ENCODE measurements around the gene NET1.

DNA sequence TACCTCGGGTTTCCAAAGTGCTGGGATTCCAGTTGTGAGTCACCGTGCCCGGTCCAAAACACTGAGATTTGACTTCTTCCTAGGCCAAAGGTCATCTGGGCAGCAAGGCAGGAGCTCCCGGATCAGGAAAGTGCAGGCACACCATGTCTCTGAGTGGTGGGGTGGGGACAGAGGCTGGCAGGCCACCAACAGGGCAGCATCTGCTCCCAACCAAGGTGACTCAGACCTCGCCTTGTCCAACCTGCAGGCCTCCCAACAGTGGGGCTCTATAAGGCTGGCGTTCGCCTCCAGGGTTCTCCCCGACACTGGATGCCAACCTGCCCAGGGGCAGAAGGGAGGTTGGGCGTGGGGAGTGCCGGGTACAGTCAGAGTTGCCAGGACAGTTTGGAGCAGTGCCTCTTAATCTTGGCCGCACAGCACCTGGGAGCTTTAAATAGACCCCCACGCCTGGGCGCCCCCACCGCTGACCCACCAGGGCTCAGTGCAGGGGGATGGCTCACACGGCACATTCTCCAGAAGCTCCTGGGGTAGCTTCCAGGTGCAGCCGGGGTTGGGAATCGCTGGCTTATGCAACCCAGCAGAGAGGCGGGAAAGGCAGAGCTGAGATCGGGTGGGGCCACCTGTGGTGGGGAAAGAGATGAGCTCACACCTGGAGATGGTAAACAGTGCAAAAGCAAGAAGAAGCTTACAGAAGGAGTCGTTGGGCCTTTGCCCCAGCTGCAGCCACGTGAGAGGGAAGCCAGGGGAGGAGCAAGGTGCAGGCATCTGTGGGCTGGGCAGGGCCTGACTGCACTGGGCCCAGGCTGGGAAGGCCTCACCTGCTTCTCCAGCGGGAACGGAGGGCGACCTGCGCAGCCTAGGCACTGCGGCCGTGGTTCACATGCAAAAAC lies 76.2 kb downstream of the NET1 start:
- TF ChIP-seq, protein P1, sequence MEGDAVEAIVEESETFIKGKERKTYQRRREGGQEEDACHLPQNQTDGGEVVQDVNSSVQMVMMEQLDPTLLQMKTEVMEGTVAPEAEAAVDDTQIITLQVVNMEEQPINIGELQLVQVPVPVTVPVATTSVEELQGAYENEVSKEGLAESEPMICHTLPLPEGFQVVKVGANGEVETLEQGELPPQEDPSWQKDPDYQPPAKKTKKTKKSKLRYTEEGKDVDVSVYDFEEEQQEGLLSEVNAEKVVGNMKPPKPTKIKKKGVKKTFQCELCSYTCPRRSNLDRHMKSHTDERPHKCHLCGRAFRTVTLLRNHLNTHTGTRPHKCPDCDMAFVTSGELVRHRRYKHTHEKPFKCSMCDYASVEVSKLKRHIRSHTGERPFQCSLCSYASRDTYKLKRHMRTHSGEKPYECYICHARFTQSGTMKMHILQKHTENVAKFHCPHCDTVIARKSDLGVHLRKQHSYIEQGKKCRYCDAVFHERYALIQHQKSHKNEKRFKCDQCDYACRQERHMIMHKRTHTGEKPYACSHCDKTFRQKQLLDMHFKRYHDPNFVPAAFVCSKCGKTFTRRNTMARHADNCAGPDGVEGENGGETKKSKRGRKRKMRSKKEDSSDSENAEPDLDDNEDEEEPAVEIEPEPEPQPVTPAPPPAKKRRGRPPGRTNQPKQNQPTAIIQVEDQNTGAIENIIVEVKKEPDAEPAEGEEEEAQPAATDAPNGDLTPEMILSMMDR (IDR thresholded peaks at IDR 0.05): peak in 2 of 5 experiments; percentile 30 to 31
- TF ChIP-seq POLR2A (IDR thresholded peaks at IDR 0.05) (peak; percentile 82), POLR2AphosphoS5 (IDR thresholded peaks at IDR 0.05) (peak; percentile 30 to 80 (median 63))

Measured in transverse colon (tissue), 4 donors.